Neural cell (in vitro differentiated cells): ENCODE results near the gene MGAT4C.

Source experiments
- CTCF ChIP-seq: fragments of 450-650 bp; IDR thresholded peaks from 2 replicates; pipeline ENCODE4 v1.5.1; 2014; ENCODE audit warnings: antibody characterized with exemption, mild to moderate bottlenecking, moderate library complexity; ENCODE audit not compliant: poor library complexity, severe bottlenecking
- EP300 ChIP-seq: fragments of 450-650 bp; conservative IDR thresholded peaks from 2 replicates; pipeline ENCODE4 v1.6.1; 2014; ENCODE audit warnings: antibody characterized with exemption, mild to moderate bottlenecking, moderate library complexity; ENCODE audit not compliant: poor library complexity, severe bottlenecking
- EZH2 ChIP-seq: fragments of 200-600, 300-800 bp; shearing (Covaris generic), sonication (generic); IDR thresholded peaks from 2 replicates; pipeline ENCODE4 v1.6.1; 2014; ENCODE audit warnings: antibody characterized with exemption, low read length, borderline replicate concordance, mild to moderate bottlenecking; ENCODE audit not compliant: insufficient read depth, poor library complexity, severe bottlenecking
- RAD21 ChIP-seq: fragments of 450-650 bp; conservative IDR thresholded peaks from 2 replicates; pipeline ENCODE4 v1.6.1; 2014; ENCODE audit warnings: antibody characterized with exemption, mild to moderate bottlenecking, moderate library complexity
- SMC3 ChIP-seq: fragments of 450-650 bp; conservative IDR thresholded peaks from 2 replicates; pipeline ENCODE4 v1.6.1; 2014; ENCODE audit warnings: antibody characterized with exemption, mild to moderate bottlenecking, moderate library complexity; ENCODE audit not compliant: poor library complexity
- TAF1 ChIP-seq: IDR thresholded peaks from 2 replicates; pipeline ENCODE4 v1.6.1; 2012; ENCODE audit warnings: low read depth
- TF ChIP-seq, protein P1 (sequence below): IDR thresholded peaks from 2 replicates; pipeline ENCODE4 v1.6.1; 2012; ENCODE audit warnings: borderline replicate concordance

- TF ChIP-seq RAD21 (peak; percentile 21), CTCF (no peak), EZH2 (no peak), EP300 (peak; percentile 73), TAF1 (no peak), SMC3 (peak; percentile 17)
- TF ChIP-seq, protein P1, sequence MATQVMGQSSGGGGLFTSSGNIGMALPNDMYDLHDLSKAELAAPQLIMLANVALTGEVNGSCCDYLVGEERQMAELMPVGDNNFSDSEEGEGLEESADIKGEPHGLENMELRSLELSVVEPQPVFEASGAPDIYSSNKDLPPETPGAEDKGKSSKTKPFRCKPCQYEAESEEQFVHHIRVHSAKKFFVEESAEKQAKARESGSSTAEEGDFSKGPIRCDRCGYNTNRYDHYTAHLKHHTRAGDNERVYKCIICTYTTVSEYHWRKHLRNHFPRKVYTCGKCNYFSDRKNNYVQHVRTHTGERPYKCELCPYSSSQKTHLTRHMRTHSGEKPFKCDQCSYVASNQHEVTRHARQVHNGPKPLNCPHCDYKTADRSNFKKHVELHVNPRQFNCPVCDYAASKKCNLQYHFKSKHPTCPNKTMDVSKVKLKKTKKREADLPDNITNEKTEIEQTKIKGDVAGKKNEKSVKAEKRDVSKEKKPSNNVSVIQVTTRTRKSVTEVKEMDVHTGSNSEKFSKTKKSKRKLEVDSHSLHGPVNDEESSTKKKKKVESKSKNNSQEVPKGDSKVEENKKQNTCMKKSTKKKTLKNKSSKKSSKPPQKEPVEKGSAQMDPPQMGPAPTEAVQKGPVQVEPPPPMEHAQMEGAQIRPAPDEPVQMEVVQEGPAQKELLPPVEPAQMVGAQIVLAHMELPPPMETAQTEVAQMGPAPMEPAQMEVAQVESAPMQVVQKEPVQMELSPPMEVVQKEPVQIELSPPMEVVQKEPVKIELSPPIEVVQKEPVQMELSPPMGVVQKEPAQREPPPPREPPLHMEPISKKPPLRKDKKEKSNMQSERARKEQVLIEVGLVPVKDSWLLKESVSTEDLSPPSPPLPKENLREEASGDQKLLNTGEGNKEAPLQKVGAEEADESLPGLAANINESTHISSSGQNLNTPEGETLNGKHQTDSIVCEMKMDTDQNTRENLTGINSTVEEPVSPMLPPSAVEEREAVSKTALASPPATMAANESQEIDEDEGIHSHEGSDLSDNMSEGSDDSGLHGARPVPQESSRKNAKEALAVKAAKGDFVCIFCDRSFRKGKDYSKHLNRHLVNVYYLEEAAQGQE, result no peak
Observed at GRCh38 chr12:86134561-86134960, 121.6 kb downstream of the MGAT4C start.
